Measurements from ENCODE around the gene CELA3B. TPM values are rescaled to one million over a fixed set of nuclear protein-coding genes. Genes with fewer than 3 reads are reported as not detected.

Gene CELA3B
- total RNA-seq, 2 donors from 2014 or later, result not detected

DNA sequence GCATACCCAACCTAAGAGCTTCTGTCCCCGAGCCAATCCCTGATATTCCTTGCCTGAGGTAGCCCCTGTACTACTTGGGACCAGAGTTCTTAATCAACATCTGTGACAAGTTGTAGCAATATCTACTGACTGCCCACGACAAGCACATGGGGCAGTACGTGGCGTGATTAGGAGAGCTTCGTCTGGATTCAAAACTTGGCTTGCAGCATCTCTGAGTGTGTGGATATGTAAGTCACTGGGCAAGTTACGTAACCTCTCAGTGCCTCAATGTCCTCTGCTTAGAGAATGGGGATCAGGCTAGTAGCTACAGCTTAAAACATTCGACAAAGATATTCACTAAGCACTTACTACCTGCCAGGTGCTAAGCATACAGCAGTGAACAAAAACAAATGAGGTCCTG is 44.7 kb upstream of the CELA3B start:
- DNase-seq (ENCODE audit: low spot score), result peak; percentile 90
- H3K4me1 ChIP-seq, result peaks cover 0 to 84% of the 10 kb centered on the region in 2 donors

DNA sequence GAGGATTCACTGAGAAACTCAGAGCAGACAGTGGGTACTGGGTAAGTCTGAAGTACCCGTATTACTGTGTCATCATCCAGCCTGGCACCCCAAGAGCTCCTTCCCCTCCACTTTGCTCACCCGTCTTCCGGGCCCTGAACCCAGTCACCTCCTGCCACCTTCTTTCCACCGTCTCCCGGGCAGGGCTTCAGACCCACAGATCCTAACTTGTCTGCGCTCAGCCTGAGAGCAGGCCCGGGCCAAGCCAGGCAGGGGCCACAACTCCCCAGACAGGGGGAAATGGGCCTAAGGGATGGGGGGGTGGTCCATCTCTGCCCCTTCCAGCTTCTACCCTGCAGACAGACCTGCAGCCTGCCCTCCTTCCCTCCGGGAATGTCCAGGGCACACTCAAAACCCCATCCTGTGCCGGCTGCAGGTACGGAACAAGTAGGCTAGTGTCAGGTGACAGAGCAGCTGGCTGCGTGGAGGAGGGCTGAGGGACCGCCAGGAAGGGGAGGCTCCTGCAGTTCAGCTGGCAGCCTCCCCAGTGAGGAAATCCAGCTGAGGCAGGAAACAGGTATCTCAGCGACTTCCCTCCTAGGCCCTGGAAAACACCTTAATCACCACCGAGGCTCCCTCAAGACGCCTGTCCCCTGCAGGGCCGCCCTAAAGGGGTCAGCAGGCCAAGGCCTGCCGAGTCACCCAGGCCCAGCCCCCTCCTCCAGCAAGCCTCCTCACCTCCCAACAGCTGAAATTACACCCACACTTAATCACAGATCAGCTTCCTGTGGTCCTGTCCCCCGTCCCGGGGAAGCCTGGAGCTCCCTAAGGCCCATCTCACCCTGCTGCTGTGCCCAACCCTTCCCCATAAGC is 43.2 kb upstream of the CELA3B start:
- no peaks in the 10 kb centered on the region for H3K27me3 ChIP-seq
- H3K4me3 ChIP-seq, result peak overlapping the region; percentile 85 to 90
- no peaks in the 10 kb centered on the region for H3K9me3 ChIP-seq
- peak overlapping the region; percentile 91 to 94 for H3K27ac ChIP-seq
- peak; percentile 78 for DNase-seq (ENCODE audit: low spot score)
- TF ChIP-seq, protein P1, sequence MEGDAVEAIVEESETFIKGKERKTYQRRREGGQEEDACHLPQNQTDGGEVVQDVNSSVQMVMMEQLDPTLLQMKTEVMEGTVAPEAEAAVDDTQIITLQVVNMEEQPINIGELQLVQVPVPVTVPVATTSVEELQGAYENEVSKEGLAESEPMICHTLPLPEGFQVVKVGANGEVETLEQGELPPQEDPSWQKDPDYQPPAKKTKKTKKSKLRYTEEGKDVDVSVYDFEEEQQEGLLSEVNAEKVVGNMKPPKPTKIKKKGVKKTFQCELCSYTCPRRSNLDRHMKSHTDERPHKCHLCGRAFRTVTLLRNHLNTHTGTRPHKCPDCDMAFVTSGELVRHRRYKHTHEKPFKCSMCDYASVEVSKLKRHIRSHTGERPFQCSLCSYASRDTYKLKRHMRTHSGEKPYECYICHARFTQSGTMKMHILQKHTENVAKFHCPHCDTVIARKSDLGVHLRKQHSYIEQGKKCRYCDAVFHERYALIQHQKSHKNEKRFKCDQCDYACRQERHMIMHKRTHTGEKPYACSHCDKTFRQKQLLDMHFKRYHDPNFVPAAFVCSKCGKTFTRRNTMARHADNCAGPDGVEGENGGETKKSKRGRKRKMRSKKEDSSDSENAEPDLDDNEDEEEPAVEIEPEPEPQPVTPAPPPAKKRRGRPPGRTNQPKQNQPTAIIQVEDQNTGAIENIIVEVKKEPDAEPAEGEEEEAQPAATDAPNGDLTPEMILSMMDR (IDR thresholded peaks at IDR 0.05), result no peak
- H3K36me3 ChIP-seq, result peaks cover 10% of the 10 kb centered on the region
- peaks cover 0 to 81% of the 10 kb centered on the region in 2 donors for H3K4me1 ChIP-seq

More for the DNA sequence above, 44.7 kb upstream of the CELA3B start:
- H3K36me3 ChIP-seq, result peaks cover 18% of the 10 kb centered on the region
- TF ChIP-seq, protein P1 (IDR thresholded peaks at IDR 0.05), result no peak
- no peak overlapping the region for H3K4me3 ChIP-seq
- peak overlapping the region; percentile 91 to 94 for H3K27ac ChIP-seq
- H3K9me3 ChIP-seq, result no peaks in the 10 kb centered on the region
- no peaks in the 10 kb centered on the region for H3K27me3 ChIP-seq

DNA sequence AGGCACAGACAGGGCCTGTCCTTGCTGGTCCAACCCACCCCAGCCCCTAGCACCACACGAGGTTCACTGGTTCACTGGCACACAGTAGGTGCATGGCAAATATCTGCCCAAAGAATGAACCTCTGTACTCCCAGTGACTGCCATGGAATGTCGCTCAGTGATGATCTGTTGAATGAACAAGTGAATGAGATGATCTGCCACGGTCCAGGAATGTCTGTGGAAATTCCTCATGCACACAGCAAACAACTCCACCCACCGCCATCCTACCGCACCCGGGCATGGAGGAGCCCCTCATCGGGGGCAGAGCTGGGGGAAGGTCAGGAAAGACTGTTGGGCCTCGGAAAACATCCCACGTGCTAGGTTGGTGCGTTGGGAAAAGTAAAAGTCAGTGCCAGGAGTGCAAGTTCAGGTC is 41.4 kb upstream of the CELA3B start:
- H3K4me1 ChIP-seq, result peaks cover 0 to 85% of the 10 kb centered on the region in 2 donors
- DNase-seq (ENCODE audit: low spot score), result no peak
- H3K27ac ChIP-seq, result peak overlapping the region; percentile 91 to 94
- H3K9me3 ChIP-seq, result no peaks in the 10 kb centered on the region
- TF ChIP-seq, protein P1 (IDR thresholded peaks at IDR 0.05), result no peak
- H3K36me3 ChIP-seq, result no peaks in the 10 kb centered on the region
- H3K27me3 ChIP-seq, result no peaks in the 10 kb centered on the region
- peak overlapping the region; percentile 85 to 90 for H3K4me3 ChIP-seq

DNA sequence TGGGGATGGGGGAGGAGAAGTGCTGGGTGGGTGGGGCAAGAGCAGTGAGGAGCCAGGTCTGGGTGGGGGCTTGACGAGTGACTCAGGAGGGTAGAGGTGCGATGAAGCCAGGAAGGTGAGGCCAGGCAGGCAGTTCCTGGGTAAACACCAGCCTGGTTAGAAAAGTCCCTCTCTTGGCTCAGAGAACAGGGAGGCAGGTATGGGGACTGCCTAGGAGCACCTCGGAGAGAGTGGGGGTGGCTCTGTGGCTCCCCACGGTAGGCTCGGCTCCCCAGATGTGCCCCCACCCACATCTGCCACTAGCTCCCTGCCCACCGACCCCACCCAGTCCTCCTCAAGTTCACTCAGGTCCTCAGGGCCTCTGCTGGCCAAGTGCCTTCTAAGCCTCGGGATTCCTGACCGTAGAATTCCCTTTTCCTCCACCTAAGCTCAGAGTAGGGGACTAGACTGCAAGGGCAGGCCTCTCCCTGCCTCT is 40.9 kb upstream of the CELA3B start:
- Histone ChIP-seq H3K9me3 (no peaks in the 10 kb centered on the region), H3K4me3 (peak overlapping the region; percentile 85 to 90), H3K4me1 (peaks cover 0 to 85% of the 10 kb centered on the region in 2 donors), H3K27me3 (no peaks in the 10 kb centered on the region), H3K36me3 (no peaks in the 10 kb centered on the region), H3K27ac (peak overlapping the region; percentile 91 to 94)
- no peak for DNase-seq (ENCODE audit: low spot score)
- TF ChIP-seq, protein P1 (IDR thresholded peaks at IDR 0.05), result no peak

DNA sequence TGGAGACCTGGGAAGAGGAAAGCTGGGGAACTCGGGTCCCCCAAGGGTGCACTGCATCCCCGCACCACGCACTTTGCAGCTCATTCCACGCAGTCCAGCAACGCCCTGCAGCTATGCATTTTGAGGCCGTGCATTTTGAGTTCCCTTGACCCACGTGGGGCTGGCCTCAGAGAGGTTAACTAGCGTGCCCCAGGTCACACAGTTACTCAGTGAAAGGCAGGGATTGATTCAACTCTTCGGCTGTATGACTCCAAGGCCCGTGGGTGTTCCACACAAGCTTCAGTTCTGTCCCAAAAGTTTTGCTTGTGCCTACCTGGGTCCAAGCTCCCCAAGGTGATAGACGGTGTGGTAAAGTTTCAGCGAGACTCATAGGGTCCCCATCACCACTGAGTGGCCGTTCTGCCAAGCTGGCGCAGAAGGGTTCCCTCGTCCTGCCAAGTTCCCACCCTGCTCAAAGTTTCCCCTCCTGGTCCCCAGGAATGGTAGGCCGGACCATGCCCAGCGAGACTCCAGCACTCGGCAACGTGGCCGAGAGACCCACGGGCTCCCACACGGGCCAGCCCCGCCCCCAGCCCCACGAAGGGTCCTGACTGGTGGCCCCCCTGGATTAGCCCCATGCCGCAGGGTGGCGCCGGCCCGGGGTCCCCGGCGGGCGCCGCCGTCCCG is 40.3 kb upstream of the CELA3B start:
- Histone ChIP-seq H3K27ac (peak overlapping the region; percentile 91 to 94), H3K36me3 (no peaks in the 10 kb centered on the region), H3K4me1 (peaks cover 0 to 85% of the 10 kb centered on the region in 2 donors), H3K4me3 (peak overlapping the region; percentile 85 to 90), H3K27me3 (no peaks in the 10 kb centered on the region), H3K9me3 (no peaks in the 10 kb centered on the region)
- TF ChIP-seq, protein P1 (IDR thresholded peaks at IDR 0.05), result no peak
- no peak for DNase-seq (ENCODE audit: low spot score)

All from right atrium auricular region (tissue), 2 donors.